Body of pancreas (tissue), 4 donors: ENCODE data around the gene SH2D7. TPM values are rescaled to one million over a fixed set of nuclear protein-coding genes. Genes with fewer than 3 reads are reported as not detected.

Experiments
- ATAC-seq: fragments of 150-250 bp; one replicate; pipeline ENCODE4 v1.9.1; 2016
- DNase-seq, 4 donors: peaks; one replicate each; pipeline ENCODE4 v3.0.0-alpha.2; 2019
- H3K27ac ChIP-seq, 4 donors: fragments of 200-600 bp; sonication (generic); 1 replicate in 3 of 4; 2 replicates in 1 of 4; pipeline versions ENCODE4 v1.5.1 to v1.6.1; 2016 to 2019; ENCODE audit warnings: mild to moderate bottlenecking in 1 of 4, mixed read lengths in 1 of 4, moderate library complexity in 1 of 4
- H3K27me3 ChIP-seq, 2 donors: fragments of 200-600 bp; sonication (generic); one replicate each; pipeline ENCODE4 v1.6.0; 2016; ENCODE audit warnings: mild to moderate bottlenecking in 1 of 2
- H3K36me3 ChIP-seq, 2 donors: fragments of 200-600 bp; sonication (generic); replicated peaks in 1 of 2; 2 replicates each; pipeline ENCODE4 v1.5.1; 2016; ENCODE audit warnings: low read depth in 2 of 2; ENCODE audit not compliant: insufficient read depth in 1 of 2
- H3K4me1 ChIP-seq: fragments of 200-600 bp; sonication (generic); one replicate; pipeline ENCODE4 v1.6.0; 2016
- H3K4me3 ChIP-seq, 2 donors: fragments of 200-600 bp; sonication (generic); 1 replicate in 1 of 2; 2 replicates in 1 of 2; pipeline ENCODE4 v1.5.1; 2016 to 2019
- H3K9me3 ChIP-seq, 3 donors: fragments of 200-600 bp; sonication (generic); 1 replicate in 2 of 3; 2 replicates in 1 of 3; pipeline ENCODE4 v1.5.1; 2016
- CTCF ChIP-seq, 7 experiments: fragments of 450-650 bp in 4 of 7; fragments of 200-600 bp in 3 of 7; sonication (generic) in 3 of 7; IDR thresholded peaks; one replicate each; pipeline ENCODE4 v1.5.1; 2016 to 2019; ENCODE audit warnings: antibody characterized with exemption in 7 of 7
- POLR2A ChIP-seq, 3 donors: fragments of 450-650 bp; IDR thresholded peaks; one replicate each; pipeline ENCODE4 v1.6.1; 2016; ENCODE audit warnings: antibody characterized with exemption in 3 of 3, mild to moderate bottlenecking in 2 of 3
- WGBS, 2 donors: methylation state at CpG; one replicate each; pipeline ENCODE4 v1.1.5; 2017; 5-methylcytosine and 5-hydroxymethylcytosine counted together
- intact Hi-C: fragments of 100-400 bp; cut with DNase I; formaldehyde crosslinking; loops from one replicate; pipeline ENCODE4 v1.15.1; 2023
- total RNA-seq, 2 donors: library from RNA; depleted of rRNA; stranded (reverse); fragments of >200 nt; gene quantifications; one replicate each; pipeline ENCODE4 v1.1.0, GENCODE V29; 2016

SH2D7 gene
- total RNA-seq, 2 donors from 2014 or later, result not detected

- WGBS, 2 donors, result 78 to 85% methylated on average over 4 of the region's 4 CpGs
- Histone ChIP-seq H3K4me1 (peaks cover 1% of the 10 kb centered on the region), H3K27me3 (no peaks in the 10 kb centered on the region), H3K4me3 (no peak overlapping the region), H3K27ac (no peak overlapping the region), H3K9me3 (no peaks in the 10 kb centered on the region), H3K36me3 (no peaks in the 10 kb centered on the region)
- intact Hi-C loops, result no loop called here
- ATAC-seq (no peak), DNase-seq (peak in 1 of 4 donors; percentile 2)
- TF ChIP-seq POLR2A (IDR thresholded peaks at IDR 0.05) (no peak), CTCF (IDR thresholded peaks at IDR 0.05) (no peak)
Observed at GRCh38 chr15:78083186-78083585, 9.2 kb upstream of the SH2D7 start.

GRCh38 chr15:78083687-78084448 is 8.5 kb upstream of the SH2D7 start:
- intact Hi-C loops, result no loop called here
- Histone ChIP-seq H3K4me3 (no peak overlapping the region), H3K27ac (no peak overlapping the region), H3K9me3 (no peaks in the 10 kb centered on the region), H3K36me3 (no peaks in the 10 kb centered on the region), H3K4me1 (peaks cover 7% of the 10 kb centered on the region), H3K27me3 (no peaks in the 10 kb centered on the region)
- TF ChIP-seq POLR2A (IDR thresholded peaks at IDR 0.05) (no peak), CTCF (IDR thresholded peaks at IDR 0.05) (no peak)
- WGBS, 2 donors, result 76 to 88% methylated on average over 6 of the region's 6 CpGs
- DNase-seq (peak in 1 of 4 donors; percentile 5), ATAC-seq (no peak)

GRCh38 chr15:78084449-78084750 is 8.0 kb upstream of the SH2D7 start:
- no peak for TF ChIP-seq CTCF (IDR thresholded peaks at IDR 0.05)
- no peak for TF ChIP-seq POLR2A (IDR thresholded peaks at IDR 0.05)
- Histone ChIP-seq H3K4me1 (peaks cover 10% of the 10 kb centered on the region), H3K4me3 (no peak overlapping the region), H3K36me3 (no peaks in the 10 kb centered on the region), H3K27me3 (no peaks in the 10 kb centered on the region), H3K27ac (no peak overlapping the region), H3K9me3 (no peaks in the 10 kb centered on the region)
- no peak for DNase-seq
- ATAC-seq, result no peak
- intact Hi-C loops, result no loop called here
- 82 to 90% methylated on average over 2 to 5 of the region's 5 CpGs for WGBS, 2 donors

GRCh38 chr15:78085928-78086327 is 6.4 kb upstream of the SH2D7 start:
- Histone ChIP-seq H3K4me1 (peaks cover 10% of the 10 kb centered on the region), H3K27me3 (no peaks in the 10 kb centered on the region), H3K27ac (no peak overlapping the region), H3K4me3 (no peak overlapping the region), H3K36me3 (no peaks in the 10 kb centered on the region), H3K9me3 (no peaks in the 10 kb centered on the region)
- intact Hi-C loops, result no loop called here
- TF ChIP-seq CTCF (IDR thresholded peaks at IDR 0.05) (no peak), POLR2A (IDR thresholded peaks at IDR 0.05) (no peak)
- WGBS, 2 donors, result 67 to 88% methylated on average over 1 of the region's 1 CpG
- DNase-seq (no peak), ATAC-seq (no peak)
